Coronary artery (tissue), 2 donors: ENCODE measurements around the gene DNAJC15.
"Not testable (repeated sequence)": the region's sequence is repeated elsewhere in the genome, so short reads cannot be mapped to it uniquely, and the experiment has no call there.

Source experiments
- DNase-seq: peaks from one replicate; pipeline ENCODE4 v3.0.0-alpha.2; 2017; ENCODE audit warnings: low spot score
- H3K27ac ChIP-seq, 2 donors: fragments of 200-600 bp; sonication (generic); one replicate each; pipeline ENCODE4 v1.5.1; 2016 to 2019
- H3K4me3 ChIP-seq: fragments of 200-600 bp; sonication (generic); 2 replicates; pipeline ENCODE4 v1.5.1; 2016; ENCODE audit warnings: mild to moderate bottlenecking, moderate library complexity
- CTCF ChIP-seq: fragments of 200-600 bp; sonication (generic); IDR thresholded peaks from one replicate; pipeline ENCODE4 v1.5.1; 2019; ENCODE audit warnings: antibody characterized with exemption

The DNAJC15 gene

GRCh38 chr13:43061496-43062280 lies 38.3 kb downstream of the DNAJC15 start:
- DNase-seq: no peak
- TF ChIP-seq CTCF: no peak
- no peak overlapping the region for H3K27ac ChIP-seq

GRCh38 chr13:43071824-43072223 lies 48.4 kb downstream of the DNAJC15 start:
- Histone ChIP-seq H3K27ac (no peak overlapping the region), H3K4me3 (no peak overlapping the region)
- DNase-seq: no peak
- TF ChIP-seq CTCF: no peak

More at GRCh38 chr13:43061496-43062280, 38.3 kb downstream of the DNAJC15 start:
- no peak overlapping the region for H3K4me3 ChIP-seq

GRCh38 chr13:43072394-43072793 lies 49.0 kb downstream of the DNAJC15 start:
- no peak overlapping the region for H3K27ac ChIP-seq
- no peak for DNase-seq
- TF ChIP-seq CTCF: no peak
- no peak overlapping the region for H3K4me3 ChIP-seq

GRCh38 chr13:43074824-43075510 lies 51.6 kb downstream of the DNAJC15 start:
- Histone ChIP-seq H3K4me3 (no peak overlapping the region), H3K27ac (no peak overlapping the region)
- DNase-seq: no peak
- no peak for TF ChIP-seq CTCF

GRCh38 chr13:43075511-43075902 lies 52.1 kb downstream of the DNAJC15 start:
- not testable (repeated sequence) for DNase-seq, H3K27ac ChIP-seq, H3K4me3 ChIP-seq

GRCh38 chr13:43077046-43077445 lies 53.7 kb downstream of the DNAJC15 start:
- no peak for DNase-seq
- no peak overlapping the region for H3K27ac ChIP-seq
- no peak for TF ChIP-seq CTCF
- H3K4me3 ChIP-seq: no peak overlapping the region

GRCh38 chr13:43077461-43077860 lies 54.1 kb downstream of the DNAJC15 start:
- Histone ChIP-seq H3K4me3 (no peak overlapping the region), H3K27ac (no peak overlapping the region)
- no peak for TF ChIP-seq CTCF
- no peak for DNase-seq
